Activated naive CD4-positive, alpha-beta T cell treated with anti-CD3 and anti-CD28 coated beads for 36 hours (primary cell): ENCODE measurements around the gene LTBP4. TPM values are rescaled to one million over a fixed set of nuclear protein-coding genes. Genes with fewer than 3 reads are reported as not detected.

ENCODE experiments used
- CTCF ChIA-PET: fragments of 350-600 bp; sonication (Branson Sonifier 250); formaldehyde crosslinking; loops from one replicate; lab custom pipeline; 2021; ENCODE audit warnings: antibody characterized with exemption; lab: Charles Lee
- DNase-seq: peaks from one replicate; pipeline ENCODE4 v3.0.0-alpha.2; 2020
- H3K27ac Mint-ChIP-seq: one replicate; pipeline ENCODE4 v1.8.0; 2021; ENCODE audit warnings: mild to moderate bottlenecking, mixed read lengths
- H3K27me3 Mint-ChIP-seq: one replicate; pipeline ENCODE4 v1.8.0; 2021; ENCODE audit warnings: low read depth, mixed read lengths
- H3K36me3 Mint-ChIP-seq: one replicate; pipeline ENCODE4 v1.8.0; 2021; ENCODE audit warnings: low read depth, mixed read lengths
- H3K4me1 Mint-ChIP-seq: one replicate; pipeline ENCODE4 v1.8.0; 2021; ENCODE audit warnings: low read depth, mixed read lengths
- H3K4me3 Mint-ChIP-seq: one replicate; pipeline ENCODE4 v1.8.0; 2021; ENCODE audit warnings: mild to moderate bottlenecking, moderate library complexity, mixed read lengths
- H3K9me3 Mint-ChIP-seq: one replicate; pipeline ENCODE4 v1.8.0; 2021; ENCODE audit warnings: mixed read lengths
- intact Hi-C: fragments of 100-400 bp; cut with micrococcal nuclease; formaldehyde crosslinking; loops from one replicate; pipeline ENCODE4 v1.15.1; 2023
- total RNA-seq, 2 experiments: library from RNA; stranded (reverse); gene quantifications; one replicate each; pipeline ENCODE4 v1.2.3, GENCODE V29; 2021

The LTBP4 gene
- total RNA-seq, 2 experiments from 2014 or later: 147 to 153 TPM

DNA sequence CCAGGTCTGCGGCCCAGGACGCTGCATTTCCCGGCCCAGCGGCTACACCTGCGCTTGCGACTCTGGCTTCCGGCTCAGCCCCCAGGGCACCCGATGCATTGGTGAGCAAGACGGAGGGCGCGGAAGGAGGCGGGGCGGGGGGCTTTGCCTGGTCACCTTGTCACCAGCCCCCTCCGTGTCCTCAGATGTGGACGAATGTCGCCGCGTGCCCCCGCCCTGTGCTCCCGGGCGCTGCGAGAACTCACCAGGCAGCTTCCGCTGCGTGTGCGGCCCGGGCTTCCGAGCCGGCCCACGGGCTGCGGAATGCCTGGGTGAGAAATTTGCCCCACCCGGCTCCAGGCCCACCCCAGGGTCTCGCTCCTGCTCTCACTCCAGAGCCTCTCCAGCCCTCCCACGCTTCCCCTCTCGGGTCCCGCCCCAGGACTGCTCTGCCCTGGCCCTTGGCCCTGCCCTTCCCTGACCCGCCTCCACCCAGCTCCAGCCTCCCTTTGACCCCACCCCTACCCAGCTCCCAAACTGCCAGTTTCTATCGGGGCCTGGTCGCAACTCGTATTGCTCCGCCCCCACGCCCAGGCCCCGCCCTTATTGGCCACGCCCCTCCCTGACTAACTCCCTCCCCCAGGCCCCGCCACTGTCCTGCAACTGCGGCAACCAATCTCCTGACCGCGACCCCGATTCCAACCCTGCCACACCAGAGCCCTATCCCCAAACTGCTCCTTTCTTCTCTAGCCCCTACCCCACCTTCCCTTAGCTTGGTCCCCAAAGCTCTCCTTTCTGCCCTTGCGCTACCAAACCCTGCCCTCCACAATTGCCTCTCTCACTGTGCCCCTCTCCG, 8.6 kb downstream of the LTBP4 start:
- Mint-ChIP-seq H3K4me3 (peak overlapping the region; percentile 89), H3K4me1 (peaks cover 67% of the 10 kb centered on the region), H3K27ac (peak overlapping the region; percentile 91), H3K36me3 (peaks cover 3% of the 10 kb centered on the region), H3K9me3 (no peaks in the 10 kb centered on the region), H3K27me3 (no peaks in the 10 kb centered on the region)
- intact Hi-C loops: loop anchor here (10.0 kb wide), 4 partner anchors 615 to 1205 kb away; partner anchors contain the start of genes TGFB1, ZFP36 and ZNF546
- peak; percentile 97 for DNase-seq
- CTCF ChIA-PET: interaction anchor here (1.0 to 2.3 kb wide), 4 partner anchors 24 to 144 kb away, joined by 3 to 15 read pairs (median 6); partner anchors contain the start of gene BLVRB

DNA sequence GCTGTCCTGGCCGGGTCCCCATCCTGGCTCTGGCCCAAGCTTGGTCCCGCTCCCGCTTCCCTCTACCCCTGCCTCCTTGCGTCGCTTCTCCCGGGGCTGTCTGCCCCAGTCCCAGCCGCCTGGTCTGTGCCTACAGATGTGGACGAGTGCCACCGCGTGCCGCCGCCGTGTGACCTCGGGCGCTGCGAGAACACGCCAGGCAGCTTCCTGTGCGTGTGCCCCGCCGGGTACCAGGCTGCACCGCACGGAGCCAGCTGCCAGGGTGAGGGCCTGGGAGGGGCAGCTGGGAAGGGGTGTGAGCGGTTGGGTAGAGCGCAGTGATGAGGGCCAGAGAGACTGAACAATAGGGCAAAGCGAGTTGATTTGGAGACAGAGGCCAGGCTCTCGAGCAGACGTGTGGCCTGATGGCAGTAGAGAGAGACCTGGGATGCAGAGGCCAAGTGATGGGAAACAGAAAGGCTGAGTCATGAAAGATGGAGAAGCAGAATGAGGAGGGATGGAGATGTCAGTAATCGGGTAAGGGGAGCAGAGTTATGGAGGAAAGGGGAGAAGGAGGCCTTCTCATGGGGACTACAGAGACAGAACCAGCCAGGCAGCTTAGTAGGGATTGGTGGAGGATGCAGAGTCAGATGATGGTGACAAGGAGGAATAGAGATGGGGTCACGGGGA, 9.4 kb downstream of the LTBP4 start:
- DNase-seq: peak; percentile 81
- intact Hi-C loops: loop anchor here (10.0 kb wide), 4 partner anchors 616 to 1206 kb away; partner anchors contain the start of genes TGFB1, ZFP36 and ZNF546
- H3K4me1 Mint-ChIP-seq: peaks cover 69% of the 10 kb centered on the region
- peak overlapping the region; percentile 91 for H3K27ac Mint-ChIP-seq
- H3K36me3 Mint-ChIP-seq: peaks cover 5% of the 10 kb centered on the region
- H3K4me3 Mint-ChIP-seq: peak overlapping the region; percentile 89
- CTCF ChIA-PET: interaction anchor here (1.0 to 1.5 kb wide), 3 partner anchors 24 to 145 kb away, joined by 3 to 15 read pairs (median 3); partner anchors contain the start of gene BLVRB
- no peaks in the 10 kb centered on the region for H3K9me3 Mint-ChIP-seq
- H3K27me3 Mint-ChIP-seq: no peaks in the 10 kb centered on the region

DNA sequence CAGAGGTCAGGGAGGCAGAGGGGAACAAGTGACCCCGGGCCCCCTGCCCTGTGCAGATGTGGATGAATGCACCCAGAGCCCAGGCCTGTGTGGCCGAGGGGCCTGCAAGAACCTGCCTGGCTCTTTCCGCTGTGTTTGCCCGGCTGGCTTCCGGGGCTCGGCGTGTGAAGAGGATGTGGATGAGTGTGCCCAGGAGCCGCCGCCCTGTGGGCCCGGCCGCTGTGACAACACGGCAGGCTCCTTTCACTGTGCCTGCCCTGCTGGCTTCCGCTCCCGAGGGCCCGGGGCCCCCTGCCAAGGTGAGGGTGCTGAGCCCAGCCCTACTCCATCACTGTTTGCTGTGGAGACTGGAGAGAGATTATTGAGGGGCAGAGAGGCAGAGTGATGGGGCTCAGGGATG, 9.9 kb downstream of the LTBP4 start:
- H3K9me3 Mint-ChIP-seq: no peaks in the 10 kb centered on the region
- peak overlapping the region; percentile 89 for H3K4me3 Mint-ChIP-seq
- peaks cover 10% of the 10 kb centered on the region for H3K36me3 Mint-ChIP-seq
- CTCF ChIA-PET: interaction anchor here (1.0 kb wide), 1 partner anchor 146 kb away, joined by 3 read pairs; the partner anchor contains the start of gene BLVRB
- peak overlapping the region; percentile 91 for H3K27ac Mint-ChIP-seq
- H3K4me1 Mint-ChIP-seq: peaks cover 69% of the 10 kb centered on the region
- H3K27me3 Mint-ChIP-seq: no peaks in the 10 kb centered on the region
- intact Hi-C loops: loop anchor here (10.0 kb wide), 4 partner anchors 616 to 1206 kb away; partner anchors contain the start of genes TGFB1, ZFP36 and ZNF546
- DNase-seq: no peak

DNA sequence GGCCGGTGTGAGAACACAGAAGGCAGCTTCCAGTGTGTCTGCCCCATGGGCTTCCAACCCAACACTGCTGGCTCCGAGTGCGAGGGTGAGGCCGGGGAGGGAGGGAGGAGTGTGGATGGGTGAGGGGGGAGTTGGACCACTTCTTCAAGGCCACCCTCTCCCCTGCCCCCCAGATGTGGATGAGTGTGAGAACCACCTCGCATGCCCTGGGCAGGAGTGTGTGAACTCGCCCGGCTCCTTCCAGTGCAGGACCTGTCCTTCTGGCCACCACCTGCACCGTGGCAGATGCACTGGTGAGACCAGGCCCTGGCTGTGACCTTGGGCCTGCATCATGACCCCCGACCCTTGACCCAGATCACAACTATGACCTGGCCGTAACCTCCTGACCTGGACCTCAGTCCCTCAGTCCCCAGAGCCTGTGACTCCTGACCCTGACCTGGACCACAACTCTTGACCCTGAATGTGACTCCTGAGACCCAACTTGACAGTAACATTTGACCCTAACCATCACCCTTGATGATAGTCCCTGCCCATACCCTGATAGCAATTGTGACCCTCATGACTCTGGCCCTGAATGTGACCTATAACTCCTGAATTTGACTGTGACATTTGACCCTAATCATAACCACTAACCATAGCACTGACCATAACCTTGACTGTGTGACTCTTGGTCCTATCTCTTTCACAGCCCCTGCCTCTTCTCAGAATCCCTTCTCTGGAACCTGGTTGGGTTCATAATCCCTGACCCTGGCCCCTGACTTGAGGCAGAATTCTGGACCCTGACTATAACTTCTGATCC, 10.9 kb downstream of the LTBP4 start:
- peaks cover 66% of the 10 kb centered on the region for H3K4me1 Mint-ChIP-seq
- H3K27ac Mint-ChIP-seq: peak overlapping the region; percentile 97
- peaks cover 14% of the 10 kb centered on the region for H3K36me3 Mint-ChIP-seq
- DNase-seq: no peak
- H3K9me3 Mint-ChIP-seq: no peaks in the 10 kb centered on the region
- H3K27me3 Mint-ChIP-seq: no peaks in the 10 kb centered on the region
- intact Hi-C loops: loop anchor here (10.0 kb wide), 4 partner anchors 617 to 1207 kb away; partner anchors contain the start of genes TGFB1, ZFP36 and ZNF546
- CTCF ChIA-PET: interaction anchor here (1.2 kb wide), 1 partner anchor 9 kb away, joined by 4 read pairs; no protein-coding TSS in a partner anchor
- H3K4me3 Mint-ChIP-seq: peak overlapping the region; percentile 89

DNA sequence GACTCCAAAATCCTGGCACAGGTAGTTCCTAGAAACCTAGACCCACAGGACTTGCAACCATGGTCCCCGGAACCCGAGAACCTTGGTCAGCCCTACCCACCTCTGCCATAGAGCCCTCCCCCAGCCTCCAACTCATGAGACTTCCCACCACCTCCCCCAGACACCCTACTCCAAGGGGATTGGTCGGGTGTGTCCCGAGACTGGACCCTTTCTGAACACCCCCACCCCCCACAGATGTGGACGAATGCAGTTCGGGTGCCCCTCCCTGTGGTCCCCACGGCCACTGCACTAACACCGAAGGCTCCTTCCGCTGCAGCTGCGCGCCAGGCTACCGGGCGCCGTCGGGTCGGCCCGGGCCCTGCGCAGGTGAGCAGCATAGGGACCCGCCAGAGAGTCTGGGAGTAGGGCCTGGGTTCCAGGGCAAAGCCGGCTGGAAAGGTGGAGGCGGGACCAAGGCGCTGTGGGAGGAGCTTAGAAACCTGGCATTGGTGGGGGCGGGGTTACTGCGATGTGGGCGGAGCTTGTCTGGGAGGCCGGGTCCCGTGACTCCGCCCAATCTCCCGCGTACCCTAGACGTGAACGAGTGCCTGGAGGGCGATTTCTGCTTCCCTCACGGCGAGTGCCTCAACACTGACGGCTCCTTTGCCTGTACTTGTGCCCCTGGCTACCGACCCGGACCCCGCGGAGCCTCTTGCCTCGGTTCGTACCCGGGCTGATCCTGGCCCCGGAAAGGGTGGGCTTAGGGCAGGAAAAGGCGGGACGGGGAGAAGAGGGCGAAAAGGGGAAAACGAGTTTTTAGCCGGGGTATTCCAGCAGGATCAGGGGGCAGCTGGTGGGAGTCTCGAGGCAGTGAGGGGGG, 11.9 kb downstream of the LTBP4 start:
- H3K4me3 Mint-ChIP-seq: peak overlapping the region; percentile 88
- H3K4me1 Mint-ChIP-seq: peaks cover 62% of the 10 kb centered on the region
- intact Hi-C loops: loop anchor here (10.0 kb wide), 4 partner anchors 618 to 1208 kb away; partner anchors contain the start of genes TGFB1, ZFP36 and ZNF546
- peak; percentile 90 for DNase-seq
- no peaks in the 10 kb centered on the region for H3K9me3 Mint-ChIP-seq
- peaks cover 17% of the 10 kb centered on the region for H3K36me3 Mint-ChIP-seq
- peak overlapping the region; percentile 97 for H3K27ac Mint-ChIP-seq
- CTCF ChIA-PET: interaction anchor here (0.6 to 1.4 kb wide), 3 partner anchors 10 to 148 kb away, joined by 3 to 4 read pairs (median 4); partner anchors contain the start of gene BLVRB
- H3K27me3 Mint-ChIP-seq: no peaks in the 10 kb centered on the region

DNA sequence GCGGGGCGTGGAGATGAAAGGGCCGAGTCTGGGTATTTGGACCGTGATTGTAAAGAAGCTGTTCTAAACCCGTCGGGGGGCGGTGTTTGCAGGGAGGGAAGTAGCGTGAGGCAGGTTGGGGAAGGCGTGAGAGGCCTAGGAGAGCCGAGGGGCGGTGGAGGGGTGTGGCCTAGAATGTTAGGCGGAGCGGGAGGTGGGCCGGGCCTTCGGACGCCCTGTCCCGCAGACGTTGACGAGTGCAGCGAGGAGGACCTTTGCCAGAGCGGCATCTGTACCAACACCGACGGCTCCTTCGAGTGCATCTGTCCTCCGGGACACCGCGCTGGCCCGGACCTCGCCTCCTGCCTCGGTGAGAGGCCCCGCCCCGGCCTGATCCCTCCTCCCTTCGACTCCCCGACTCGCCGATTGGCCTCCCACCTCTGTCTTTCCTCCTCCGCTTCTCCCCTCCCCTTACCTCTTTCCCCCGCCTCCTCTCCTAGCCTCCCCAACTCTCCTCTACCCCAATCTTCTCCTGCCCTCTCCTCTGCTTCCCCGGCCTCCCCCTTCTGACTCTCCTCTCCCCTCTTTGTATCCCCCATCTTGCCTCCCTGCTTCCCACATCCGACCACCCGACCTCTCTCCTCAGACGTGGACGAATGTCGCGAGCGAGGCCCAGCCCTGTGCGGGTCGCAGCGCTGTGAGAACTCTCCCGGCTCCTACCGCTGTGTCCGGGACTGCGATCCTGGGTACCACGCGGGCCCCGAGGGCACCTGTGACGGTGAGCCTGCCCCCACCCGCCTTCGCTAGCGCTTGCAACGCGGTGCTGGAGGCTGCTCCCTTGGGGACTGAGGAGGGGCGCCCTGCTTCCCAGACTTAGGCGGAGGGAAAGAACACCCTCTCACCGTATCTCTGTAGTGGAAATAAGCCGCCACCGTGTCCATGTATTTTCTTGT, 12.8 kb downstream of the LTBP4 start:
- Mint-ChIP-seq H3K36me3 (peaks cover 19% of the 10 kb centered on the region), H3K9me3 (no peaks in the 10 kb centered on the region), H3K27ac (peak overlapping the region; percentile 97), H3K27me3 (no peaks in the 10 kb centered on the region), H3K4me3 (peak overlapping the region; percentile 88), H3K4me1 (peaks cover 63% of the 10 kb centered on the region)
- intact Hi-C loops: loop anchor here (2.0 to 10.0 kb wide), 10 partner anchors 77 to 1209 kb away; partner anchors contain the start of genes AKT2, EGLN2, NUMBL and SERTAD1
- CTCF ChIA-PET: interaction anchor here (0.5 to 1.4 kb wide), 3 partner anchors 11 to 317 kb away, joined by 3 to 4 read pairs (median 4); no protein-coding TSS in a partner anchor
- DNase-seq: peak; percentile 93

DNA sequence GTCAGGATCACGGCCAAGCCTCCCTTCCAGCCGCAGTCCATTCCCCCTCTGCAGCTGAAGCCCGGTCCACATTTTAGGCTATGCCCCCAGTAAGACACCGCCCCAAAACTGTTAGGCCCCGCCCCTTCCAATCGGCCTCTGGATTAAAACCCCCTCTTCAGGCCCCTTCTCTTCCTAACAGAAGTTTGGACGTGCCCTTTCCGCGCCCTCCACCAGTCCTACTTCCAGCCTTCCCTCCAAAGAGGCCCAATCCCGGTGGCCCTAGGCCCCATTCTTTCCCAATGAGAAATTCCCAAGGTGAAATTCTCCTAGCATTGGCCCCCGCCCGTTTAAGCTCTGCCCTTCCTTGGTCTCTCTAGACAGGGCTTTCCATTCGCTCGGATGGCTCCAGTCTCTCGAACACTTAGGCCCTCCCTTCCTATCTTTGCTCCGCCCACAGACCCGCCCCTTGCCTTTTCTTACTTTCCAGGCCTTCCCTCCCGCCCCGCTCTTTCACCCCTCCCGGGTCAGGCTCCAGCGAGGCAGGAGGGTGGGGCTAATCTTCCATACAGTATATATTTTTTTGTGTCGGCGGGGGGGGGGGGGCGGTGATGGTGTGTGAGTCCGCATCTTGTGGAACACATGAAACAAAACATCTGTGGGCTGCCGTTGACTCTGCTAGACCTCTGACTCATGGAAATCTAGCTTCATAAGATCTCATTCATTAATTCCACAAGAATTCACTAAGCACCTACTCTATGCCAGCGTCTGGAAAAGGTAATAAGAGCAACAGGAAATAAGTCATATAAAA, 13.6 kb downstream of the LTBP4 start:
- Mint-ChIP-seq H3K4me1 (peaks cover 67% of the 10 kb centered on the region), H3K27me3 (no peaks in the 10 kb centered on the region), H3K36me3 (peaks cover 25% of the 10 kb centered on the region), H3K27ac (peak overlapping the region; percentile 97), H3K4me3 (peak overlapping the region; percentile 88), H3K9me3 (no peaks in the 10 kb centered on the region)
- DNase-seq: peak; percentile 98
- intact Hi-C loops: loop anchor here (1.0 to 10.0 kb wide), 16 partner anchors 10 to 1210 kb away; partner anchors contain the start of genes ACTMAP, AKT2, EGLN2 and NUMBL
- CTCF ChIA-PET: interaction anchor here (0.5 to 2.6 kb wide), 5 partner anchors 9 to 316 kb away, joined by 3 to 27 read pairs (median 3); no protein-coding TSS in a partner anchor

DNA sequence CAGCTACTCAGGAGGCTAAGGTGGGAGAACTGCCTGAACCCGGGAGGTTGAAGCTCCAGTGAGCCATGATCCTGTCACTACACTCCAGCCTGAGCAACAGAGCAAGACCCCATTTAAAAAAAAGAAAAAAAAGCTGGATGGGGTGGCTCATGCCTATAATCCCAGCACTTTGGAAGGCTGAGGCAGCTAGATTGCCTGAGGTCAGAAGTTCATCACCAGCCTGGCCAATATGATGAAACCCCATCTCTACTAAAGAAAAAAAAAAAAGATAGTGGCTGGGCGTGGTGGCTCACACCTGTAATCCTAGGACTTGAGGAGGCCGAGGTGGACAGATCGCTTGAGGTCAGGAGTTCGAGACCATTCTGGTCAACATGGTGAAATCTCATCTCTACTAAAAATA, 15.0 kb downstream of the LTBP4 start:
- H3K36me3 Mint-ChIP-seq: peaks cover 28% of the 10 kb centered on the region
- DNase-seq: no peak
- no peak overlapping the region for H3K4me3 Mint-ChIP-seq
- intact Hi-C loops: loop anchor here (10.0 kb wide), 4 partner anchors 621 to 1211 kb away; partner anchors contain the start of genes TGFB1, ZFP36 and ZNF546
- H3K4me1 Mint-ChIP-seq: peaks cover 59% of the 10 kb centered on the region
- H3K9me3 Mint-ChIP-seq: no peaks in the 10 kb centered on the region
- CTCF ChIA-PET: interaction anchor here (0.6 to 2.6 kb wide), 8 partner anchors 11 to 203 kb away, joined by 3 to 27 read pairs (median 4); no protein-coding TSS in a partner anchor
- no peaks in the 10 kb centered on the region for H3K27me3 Mint-ChIP-seq
- peak overlapping the region; percentile 97 for H3K27ac Mint-ChIP-seq

DNA sequence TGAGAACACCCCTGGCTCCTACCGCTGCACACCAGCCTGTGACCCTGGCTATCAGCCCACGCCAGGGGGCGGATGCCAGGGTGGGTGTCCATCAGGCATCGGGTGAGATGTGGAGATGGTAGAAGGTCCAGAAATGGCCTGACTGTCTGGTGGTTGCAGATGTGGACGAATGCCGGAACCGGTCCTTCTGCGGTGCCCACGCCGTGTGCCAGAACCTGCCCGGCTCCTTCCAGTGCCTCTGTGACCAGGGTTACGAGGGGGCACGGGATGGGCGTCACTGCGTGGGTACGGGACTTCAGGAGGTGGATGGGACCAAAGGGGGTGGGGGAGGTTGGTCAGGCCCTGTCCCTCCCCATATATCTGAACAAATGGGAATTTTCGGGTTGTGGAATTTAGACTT, 15.8 kb downstream of the LTBP4 start:
- no peak overlapping the region for H3K4me3 Mint-ChIP-seq
- CTCF ChIA-PET: interaction anchor here (0.7 to 2.6 kb wide), 4 partner anchors 13 to 152 kb away, joined by 3 to 27 read pairs (median 5); no protein-coding TSS in a partner anchor
- peaks cover 34% of the 10 kb centered on the region for H3K36me3 Mint-ChIP-seq

More for the DNA sequence above, 15.8 kb downstream of the LTBP4 start:
- H3K27ac Mint-ChIP-seq: peak overlapping the region; percentile 79
- no peak for DNase-seq
- H3K9me3 Mint-ChIP-seq: no peaks in the 10 kb centered on the region
- H3K27me3 Mint-ChIP-seq: no peaks in the 10 kb centered on the region
- peaks cover 56% of the 10 kb centered on the region for H3K4me1 Mint-ChIP-seq
- intact Hi-C loops: loop anchor here (10.0 kb wide), 4 partner anchors 622 to 1212 kb away; partner anchors contain the start of genes TGFB1, ZFP36 and ZNF546
